ENCODE results near the gene STAT5B.
"Not testable (repeated sequence)": the region's sequence is repeated elsewhere in the genome, so short reads cannot be mapped to it uniquely, and the experiment has no call there.

The STAT5B gene

DNA sequence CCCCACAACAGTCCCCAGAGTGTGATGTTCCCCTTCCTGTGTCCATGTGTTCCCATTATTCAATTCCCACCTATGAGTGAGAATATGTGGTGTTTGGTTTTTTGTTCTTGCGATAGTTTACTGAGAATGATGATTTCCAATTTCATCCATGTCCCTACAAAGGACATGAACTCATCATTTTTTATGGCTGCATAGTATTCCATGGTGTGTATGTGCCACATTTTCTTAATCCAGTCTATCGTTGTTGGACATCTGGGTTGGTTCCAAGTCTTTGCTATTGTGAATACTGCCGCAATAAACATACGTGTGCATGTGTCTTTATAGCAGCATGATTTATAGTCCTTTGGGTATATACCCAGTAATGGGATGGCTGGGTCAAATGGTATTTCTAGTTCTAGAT is 11.8 kb downstream of the STAT5B start:
- DNase-seq = not testable (repeated sequence)

DNA sequence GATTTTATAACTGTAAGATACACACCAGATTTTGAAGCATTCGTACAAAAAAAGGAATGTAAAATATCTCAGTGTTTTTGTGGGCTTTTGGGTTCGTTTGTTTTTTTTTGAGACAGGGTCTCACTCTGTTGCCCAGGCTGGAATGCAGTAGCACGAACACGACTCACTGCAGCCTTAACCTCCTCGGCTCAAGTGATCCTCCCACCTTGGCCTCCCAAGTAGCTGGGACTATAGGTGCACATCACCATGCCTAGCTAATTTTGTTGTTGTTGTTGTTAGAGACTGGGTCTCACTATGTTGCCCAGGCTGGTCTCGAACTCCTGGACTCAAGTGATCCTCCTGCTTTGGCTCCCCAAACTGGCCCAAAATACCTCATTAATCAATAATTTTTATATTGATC is 15.9 kb downstream of the STAT5B start:
- DNase-seq = no peak

DNA sequence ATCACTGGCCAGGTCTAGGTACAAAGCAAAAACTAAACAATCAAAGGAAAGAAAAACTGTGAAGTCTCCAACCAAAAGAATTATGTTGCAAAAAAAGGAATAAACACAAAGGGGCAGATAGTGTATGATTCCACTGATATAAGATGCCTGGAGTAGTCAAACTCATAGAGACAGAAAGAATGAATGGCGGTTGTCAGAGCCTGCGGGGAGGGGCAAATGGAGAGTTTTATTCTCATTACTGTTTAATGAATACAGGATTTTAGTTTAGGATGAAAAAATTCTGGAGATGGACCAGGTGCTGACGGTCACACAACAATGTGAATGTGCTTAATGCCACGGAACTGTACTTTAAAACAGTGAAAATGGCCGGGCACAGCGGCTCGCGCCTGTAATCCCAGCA is 20.7 kb downstream of the STAT5B start:
- no peak for DNase-seq

DNA sequence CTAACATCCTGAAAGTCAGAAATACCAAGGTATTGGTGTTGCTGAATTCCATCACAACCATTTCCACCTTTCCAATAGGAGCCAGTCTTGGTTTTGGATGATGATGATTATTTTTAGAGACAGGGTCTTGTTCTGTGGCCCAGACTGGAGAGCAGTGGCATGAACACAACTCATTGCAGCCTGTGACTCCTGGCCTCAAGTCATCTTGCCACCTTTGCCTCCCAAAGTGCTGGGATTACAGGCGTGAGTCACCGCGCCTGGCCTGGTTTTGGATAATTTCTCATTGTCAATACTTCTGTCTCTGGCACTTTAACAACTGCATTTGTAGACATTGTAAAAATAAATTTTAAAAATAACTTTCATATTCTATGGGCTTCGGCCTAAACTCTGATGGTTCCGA is 22.6 kb downstream of the STAT5B start:
- DNase-seq = no peak

DNA sequence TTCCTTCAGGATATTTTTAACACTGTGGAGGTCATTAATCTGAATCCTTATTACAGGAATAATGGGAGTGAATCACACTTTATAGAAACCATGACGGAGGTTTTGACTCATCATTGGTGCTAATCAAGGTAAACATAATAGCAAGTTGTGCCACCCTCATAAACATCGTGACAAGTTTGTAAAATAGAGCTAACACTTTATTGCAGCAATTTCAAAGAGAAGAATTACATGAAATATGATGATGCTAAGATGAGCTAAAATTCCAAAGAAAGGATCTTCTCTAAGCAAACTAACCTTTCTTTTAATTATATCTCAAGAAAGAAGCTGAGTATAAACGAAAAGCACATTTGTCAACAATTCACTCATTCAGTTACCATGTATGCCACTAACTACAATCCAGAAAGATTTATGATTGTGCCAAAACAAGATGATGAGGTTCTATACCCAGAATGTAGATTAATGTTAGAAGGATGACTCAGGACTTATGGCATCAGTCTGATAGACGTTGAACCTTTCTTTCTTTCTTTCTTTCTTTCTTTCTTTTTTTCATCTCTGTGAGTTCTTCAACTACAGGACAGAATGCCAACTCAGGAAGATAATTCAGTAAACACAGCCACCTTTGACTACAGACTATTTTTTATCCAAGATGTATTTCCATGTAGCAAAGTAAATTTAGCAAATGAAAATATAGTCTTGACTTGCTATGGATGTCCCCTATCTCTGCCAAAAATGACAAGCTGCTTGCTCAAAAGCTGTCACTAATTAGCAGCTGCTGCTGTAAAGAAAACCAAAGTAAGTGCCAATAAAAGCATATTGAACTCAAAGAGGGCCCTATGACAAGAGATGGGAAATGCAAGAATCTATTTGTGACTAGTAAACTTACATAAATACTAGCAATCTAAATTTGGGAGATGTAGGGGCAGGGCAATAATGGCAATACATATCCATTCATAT is 23.3 kb downstream of the STAT5B start:
- no peak for DNase-seq

DNA sequence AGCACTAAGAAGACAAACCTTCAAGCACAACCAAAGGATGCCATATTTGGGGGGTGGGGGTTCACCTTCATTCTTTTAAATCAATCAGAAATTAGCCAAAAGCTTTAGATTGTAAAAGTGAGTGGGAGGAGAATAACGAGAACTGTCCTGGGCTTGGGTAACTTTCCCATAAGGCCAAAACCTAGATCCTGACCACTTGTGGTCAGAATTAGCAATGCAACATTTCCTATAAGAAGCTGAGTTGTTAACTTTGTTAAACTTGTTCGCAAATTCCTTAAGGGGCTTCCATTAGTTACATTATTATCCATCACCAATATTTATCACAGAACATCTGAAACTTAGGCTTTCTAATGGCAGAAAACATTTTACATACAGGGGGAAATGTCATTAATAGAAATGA is 25.1 kb downstream of the STAT5B start:
- DNase-seq = no peak

DNA sequence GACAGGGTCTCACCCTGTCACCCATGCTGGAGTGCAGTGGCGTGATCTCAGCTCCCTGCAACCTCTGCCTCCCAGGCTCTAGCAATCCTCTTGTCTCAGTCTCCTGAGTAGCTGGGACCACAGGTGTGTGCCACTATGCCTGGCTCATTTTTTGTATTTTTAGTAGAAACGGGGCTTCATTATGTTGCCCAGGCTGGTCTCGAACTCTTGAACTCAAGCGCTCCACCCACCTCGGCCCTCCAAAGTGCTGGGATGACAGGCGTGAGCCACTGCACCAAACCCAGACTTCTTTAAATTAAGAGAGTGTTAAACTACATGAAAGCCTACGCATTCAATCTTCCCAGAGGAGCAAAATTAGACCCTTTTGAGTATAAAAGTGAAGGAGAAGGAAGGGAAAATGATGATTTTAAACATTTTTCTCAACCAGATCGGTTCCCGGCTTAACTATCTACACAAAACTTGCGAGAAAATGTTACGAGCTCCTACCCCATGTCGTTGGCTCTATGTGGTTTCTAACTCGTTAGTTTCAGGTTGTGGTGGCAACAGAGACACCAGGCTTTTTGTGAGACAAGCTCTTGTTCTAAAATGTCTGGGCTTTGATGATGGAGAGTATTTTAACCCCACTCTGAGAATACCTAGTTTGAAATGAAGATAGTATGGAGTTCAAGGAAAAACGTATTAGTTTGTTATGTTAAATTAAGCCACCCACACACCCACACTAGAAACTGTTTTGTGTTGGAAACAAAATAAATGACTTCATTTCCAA is 26.3 kb downstream of the STAT5B start:
- no peak for DNase-seq

DNA sequence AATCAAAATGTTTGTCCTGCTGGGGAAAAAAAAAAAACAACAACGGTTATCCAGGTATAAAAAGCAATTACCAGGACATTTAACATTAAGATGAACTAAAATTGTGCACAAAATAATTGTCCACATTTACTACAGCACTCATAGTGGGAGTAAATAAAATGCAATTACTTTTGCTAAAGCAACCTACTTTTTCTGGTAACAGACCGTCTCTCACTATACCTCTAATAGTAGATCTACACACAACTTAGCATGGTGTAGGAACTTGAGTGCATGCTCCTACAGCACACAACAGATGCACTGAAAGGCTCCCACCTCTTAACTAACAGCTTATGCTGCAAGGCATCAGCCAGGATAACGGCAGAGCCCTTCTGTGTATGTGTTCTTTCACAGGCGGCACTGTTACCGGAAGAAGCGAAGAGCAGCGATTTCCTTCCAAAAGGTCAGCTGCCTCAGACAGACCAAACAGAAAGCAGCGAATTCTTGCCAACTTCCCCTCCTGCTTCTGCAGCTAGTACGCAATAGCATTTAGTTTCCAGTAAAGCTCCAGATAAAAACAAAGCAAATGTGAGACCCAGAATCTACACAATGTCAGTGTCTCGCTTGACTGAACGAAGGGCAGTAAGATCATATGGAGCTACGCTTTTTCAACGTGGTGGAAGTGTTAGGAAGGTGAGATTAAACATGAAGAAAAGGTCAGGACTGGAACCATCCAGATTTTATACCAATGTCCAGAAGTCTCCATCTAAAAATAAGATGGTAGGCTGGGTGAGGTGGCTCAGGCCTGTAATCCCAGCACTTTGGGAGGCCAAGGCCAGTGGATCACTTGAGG is 27.6 kb downstream of the STAT5B start:
- DNase-seq = no peak

DNA sequence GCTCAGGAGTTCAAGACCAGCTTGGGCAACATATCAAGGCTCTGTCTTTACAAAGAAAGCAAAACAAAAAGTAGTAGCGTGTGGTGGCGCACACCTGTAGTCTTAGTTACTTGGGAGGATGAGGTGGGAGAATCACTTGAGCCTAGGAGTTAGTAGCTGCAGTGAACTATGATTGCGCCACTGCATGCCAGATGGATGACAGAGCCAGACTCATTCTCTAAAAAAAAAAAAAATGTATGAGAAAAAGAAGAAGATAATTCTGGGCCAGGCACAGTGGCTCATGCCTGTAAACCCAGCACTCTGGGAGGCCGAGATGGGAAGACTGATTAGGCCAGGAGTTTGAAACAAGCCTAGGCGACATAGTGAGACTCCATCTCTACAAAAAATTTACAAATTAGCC is 28.5 kb downstream of the STAT5B start:
- no peak for DNase-seq

DNA sequence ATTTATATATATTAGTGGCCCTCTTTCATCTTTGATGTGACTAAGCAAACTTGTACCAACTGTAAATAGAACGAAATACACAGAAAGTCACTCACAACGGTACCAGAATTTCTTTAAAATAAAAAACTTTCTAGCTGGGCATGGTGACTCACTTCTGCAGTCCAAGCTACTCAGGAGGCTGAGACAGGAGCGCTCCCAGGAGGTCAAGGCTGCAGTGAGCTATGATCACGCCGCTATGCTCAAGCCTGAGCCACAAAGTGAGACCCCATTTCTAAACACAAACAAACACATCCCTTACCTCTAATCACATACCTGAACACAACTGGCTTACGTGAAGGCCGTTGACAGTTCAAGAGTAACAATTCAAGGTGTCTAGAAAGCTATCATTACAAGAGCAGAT is 29.7 kb downstream of the STAT5B start:
- no peak for DNase-seq

DNA sequence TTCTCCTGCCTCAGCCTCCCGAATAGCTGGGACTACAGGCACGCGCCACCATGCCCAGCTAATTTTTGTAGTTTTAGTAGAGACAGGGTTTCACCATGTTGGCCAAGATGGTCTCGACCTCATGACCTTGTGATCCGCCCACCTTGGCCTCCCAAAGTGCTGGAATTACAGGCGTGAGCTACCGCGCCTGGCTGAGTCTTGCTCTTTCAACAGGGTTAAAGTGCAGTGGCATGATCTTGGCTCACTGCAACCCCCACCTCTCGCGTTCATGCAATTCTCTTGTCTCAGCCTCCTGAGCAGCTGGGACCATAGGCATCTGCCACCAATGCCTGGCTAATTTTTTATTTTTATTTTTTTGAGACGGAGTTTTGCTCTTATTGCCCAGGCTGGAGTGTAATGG is 31.0 kb downstream of the STAT5B start:
- DNase-seq = not testable (repeated sequence)

DNA sequence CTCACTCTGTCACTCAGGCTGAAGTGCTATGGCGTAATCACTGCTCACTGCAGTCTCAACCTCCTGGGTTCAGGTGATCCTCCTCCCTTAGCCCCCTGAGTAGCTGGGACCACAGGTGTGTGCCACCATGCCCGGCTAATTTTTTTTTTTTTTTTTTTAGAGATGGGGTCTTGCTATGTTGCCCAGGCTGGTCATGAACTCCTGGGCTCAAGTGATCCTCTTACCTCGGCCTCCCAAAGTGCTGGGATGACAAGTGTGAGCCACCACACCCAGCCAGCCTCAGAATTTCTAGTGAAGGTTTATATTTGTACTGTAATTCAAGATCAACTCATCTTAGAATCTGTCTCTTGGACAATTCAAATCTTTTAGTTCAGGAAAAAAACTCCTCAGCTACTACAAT is 32.1 kb downstream of the STAT5B start:
- DNase-seq = not testable (repeated sequence)

DNA sequence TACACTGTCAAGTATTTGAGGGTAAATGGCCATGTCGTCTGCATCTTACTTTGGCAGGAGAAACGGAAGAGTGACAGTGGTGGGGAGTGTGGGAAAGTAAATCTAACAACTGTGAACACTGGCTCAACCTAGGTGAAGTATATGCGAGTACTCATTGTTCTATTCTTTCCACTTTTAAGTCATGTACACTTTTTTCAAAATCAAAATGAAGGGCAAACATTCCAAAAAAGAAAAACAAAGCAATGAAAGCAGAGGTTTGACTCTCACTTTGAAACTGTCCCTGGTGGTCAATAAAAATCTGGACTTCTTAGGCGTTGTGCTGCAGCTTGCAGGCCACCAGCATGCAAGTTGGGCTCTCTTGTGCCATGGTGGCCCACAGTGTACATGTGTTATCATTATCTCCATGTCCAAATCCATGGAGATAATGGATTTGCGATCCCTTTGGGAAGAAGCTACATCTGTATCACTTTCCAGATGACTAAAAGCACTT is 32.7 kb downstream of the STAT5B start:
- no peak for DNase-seq

DNA sequence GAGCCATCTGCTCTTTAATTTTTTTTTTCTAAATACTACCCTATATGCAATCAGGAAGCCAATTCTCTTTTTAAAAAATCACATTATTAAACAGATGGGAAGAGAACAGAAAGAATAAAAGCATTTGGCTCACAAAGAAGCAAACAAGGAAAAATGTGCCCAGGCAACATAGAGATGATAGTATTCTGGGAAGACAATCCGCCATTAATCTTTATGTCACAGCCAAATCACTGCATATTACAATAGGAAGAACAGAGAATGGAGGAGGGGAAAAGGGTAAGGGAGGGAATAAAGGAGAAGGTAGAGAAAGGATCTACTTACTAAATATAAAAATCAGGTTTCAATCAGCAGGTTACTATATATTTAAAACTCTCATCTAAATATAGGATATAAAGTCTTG is 34.3 kb downstream of the STAT5B start:
- DNase-seq = no peak

DNA sequence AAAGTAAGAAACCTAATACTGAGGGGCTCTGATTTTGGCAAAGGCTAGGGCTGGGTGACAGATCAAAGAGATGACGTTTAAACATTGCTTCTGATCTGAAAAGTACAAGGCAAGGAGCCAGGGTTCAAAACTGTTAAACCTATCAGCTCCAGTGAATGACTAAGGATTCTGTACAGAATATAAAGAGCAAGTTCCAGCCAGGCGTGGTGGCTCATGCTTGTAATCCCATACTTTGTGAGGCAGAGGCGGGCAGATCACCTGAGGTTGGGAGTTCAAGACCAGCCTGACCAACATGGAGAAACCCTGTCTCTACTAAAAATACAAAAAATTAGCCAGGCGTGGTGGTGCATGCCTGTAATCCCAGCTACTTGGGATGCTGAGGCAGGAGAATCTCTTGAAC is 35.3 kb downstream of the STAT5B start:
- DNase-seq = not testable (repeated sequence)

DNA sequence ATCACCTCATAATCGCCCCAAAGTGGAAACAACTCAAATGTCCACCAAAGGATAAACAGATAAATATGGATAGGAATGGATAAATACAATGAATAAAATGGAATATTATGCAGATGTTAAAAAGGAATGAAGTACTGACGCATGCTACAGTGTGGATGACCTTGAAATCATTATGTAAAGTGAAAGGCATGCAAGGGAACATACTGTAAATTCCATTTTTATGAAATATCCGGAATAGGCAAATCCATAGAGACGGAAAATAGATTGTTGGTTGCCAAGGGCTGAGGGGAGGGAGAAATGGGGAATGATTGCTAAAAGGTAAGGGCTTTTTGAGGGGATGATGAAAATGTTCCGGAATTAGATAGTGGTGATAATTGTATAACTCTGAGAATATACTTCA is 36.0 kb downstream of the STAT5B start:
- no peak for DNase-seq

DNA sequence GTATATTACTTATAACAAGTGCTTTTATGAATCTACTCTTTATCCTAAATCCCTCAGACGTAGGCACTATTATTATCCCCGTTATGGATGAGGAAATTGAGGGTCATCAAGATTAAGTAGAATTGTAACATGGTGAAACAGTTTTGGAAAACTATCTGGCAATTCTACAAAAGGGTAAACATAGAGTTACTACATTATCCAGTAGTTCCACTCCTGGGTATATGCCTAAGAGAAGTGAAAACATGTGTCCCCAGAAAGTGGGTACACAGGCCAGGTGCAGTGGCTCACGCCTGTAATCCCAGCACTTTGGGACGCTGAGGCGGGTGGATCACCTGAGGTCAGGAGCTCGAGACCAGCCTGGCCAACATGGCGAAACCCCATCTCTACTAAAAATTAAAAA is 36.6 kb downstream of the STAT5B start:
- not testable (repeated sequence) for DNase-seq

DNA sequence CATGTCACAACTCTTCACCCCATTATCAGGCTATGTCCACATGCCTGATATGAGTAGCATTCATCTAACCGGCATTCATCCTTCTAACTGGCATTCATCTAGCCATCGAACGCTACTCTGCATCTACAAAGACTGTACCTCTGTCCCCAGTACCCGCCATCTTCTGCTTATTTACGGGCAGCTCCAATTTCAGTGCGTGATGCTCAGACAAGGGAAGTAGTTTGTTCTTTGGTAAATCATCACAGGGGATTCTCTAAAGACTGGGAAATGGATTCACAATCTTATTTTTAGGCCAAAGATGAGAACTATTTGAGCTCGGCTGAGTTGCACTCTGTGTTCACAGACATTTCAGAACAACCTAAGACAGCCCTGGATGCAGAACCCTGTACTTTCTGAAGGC is 39.4 kb downstream of the STAT5B start:
- no peak for DNase-seq

DNA sequence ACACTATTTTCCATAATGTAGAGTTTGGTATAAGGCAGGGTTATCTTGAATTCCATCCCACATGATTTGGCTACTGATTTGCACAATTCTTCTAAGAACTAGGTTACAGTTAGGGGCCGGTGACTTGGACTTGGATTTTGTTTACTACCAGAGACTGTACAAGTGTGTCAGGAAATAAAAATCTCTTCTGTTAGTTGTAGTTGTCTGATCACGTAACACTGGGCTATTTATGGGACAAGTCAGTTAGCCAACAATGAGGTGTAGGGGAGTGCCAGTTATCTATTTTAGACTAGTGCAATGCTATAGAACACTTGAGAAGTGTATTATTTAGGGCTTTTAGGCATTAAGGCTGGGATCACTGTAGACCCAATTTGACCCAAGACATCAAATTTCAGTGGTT is 42.2 kb downstream of the STAT5B start:
- no peak for DNase-seq

DNA sequence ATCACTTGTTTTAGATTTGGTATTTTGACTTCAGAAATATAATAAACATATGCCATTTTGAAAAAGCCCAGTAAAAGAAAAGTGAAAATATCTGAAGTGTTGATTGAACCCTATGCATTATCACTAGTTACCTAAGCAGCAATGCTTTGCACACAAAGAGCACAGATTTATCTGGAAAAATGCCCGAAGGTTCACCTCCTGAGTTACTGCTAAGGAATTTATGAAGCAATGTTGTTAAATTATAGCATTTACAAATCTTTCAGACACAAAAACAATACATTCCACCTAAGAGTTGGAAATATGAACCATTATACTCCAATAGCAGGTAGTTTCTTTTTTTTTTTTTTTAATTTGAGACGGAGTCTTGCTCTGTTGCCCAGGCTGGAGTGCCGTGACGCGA is 43.0 kb downstream of the STAT5B start:
- no peak for DNase-seq

DNA sequence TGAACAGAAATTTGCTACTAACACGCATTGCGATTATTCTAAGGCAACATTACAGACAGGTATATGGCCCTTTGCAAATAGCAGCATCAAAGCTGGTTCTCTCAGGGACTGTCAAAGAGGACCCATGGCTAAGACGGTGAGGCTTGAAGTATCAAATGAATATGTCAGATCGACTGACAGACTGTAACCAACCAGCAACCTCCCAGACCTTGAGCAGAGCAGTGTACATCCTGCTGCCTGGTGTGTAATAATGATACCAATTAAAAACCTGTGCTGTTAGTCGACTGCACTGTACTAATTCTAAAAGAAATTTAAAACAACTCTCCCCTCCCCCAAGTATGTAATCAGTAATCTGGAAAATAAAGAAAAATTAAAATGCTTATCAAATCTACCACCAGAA is 46.0 kb downstream of the STAT5B start:
- DNase-seq = no peak

DNA sequence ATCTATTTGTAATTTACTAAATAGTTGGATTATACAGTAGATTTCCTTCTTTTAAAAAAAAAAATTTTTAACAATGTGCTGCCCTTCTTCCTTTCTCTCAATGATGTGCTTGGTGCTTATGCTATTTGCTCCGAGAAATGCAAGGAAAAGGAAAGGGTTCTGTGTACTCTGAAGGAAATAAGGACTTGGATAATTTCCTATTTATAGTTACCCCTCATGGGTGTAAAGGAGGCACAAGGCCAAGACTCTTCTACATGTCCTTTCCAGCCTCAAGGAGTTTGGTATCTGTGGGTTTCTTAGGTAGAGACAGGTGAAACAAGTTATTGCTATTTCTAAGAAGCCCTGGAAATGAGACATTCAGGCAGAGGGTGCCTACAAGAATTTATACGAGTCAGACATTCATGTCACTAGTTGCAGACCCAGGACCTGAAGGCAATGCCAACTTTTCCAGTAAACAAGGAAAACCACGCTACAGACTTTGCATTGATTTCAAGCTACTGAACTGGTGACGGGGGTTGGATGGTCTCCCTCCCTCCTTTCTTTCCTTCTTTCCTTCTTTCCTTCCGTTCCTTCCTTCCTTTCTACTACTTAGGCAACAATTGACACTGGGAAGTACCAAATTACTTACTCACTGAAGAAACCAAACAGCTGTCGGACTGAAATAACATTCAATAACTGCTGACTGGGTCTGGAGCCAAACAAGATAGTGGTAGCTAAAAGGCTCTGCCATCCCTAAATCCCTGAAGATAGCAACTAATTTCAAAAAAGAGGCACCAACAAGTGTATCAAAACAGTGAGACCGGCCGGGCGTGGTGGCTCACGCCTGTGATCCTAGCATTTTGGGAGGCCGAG is 48.1 kb downstream of the STAT5B start:
- DNase-seq = no peak

All from NCI-H1930 (cell line).